ENCODE results near the gene SULT4A1. TPM values are rescaled to one million over a fixed set of nuclear protein-coding genes. Genes with fewer than 3 reads are reported as not detected.

SULT4A1 gene
- total and polyA plus RNA-seq, 2 of the 8 experiments (the other 6 are each of a cell fraction or from before 2014, with no cell fraction given): 9.1 to 11.8 TPM

- Histone ChIP-seq H3K23me2 (ENCODE audit: low read depth, low read length) (no peaks in the 10 kb centered on the region), H3K14ac (ENCODE audit: insufficient read length) (no peak overlapping the region), H3K4me1 (replicated peaks in 1 of 4; ENCODE audit: control insufficient read depth in 3 of 4, insufficient read depth in 4 of 4, low read length in 3 of 4) (peaks cover 0 to 2% (median 0%) of the 10 kb centered on the region in 4 experiments; a peak in 1 of 7 replicates), H2BK120ac (replicated peaks; ENCODE audit: low read depth, low read length) (no peak overlapping the region), H3K36me3 (ENCODE audit: control insufficient read depth in 2 of 4, insufficient read depth in 4 of 4, low read length in 3 of 4) (no peaks in the 10 kb centered on the region), H3K27me3 (replicated peaks in 1 of 4; ENCODE audit: control insufficient read depth in 3 of 4, extremely low read depth in 1 of 4, insufficient read depth in 3 of 4, low read length in 3 of 4) (no peaks in the 10 kb centered on the region), H3K9ac (replicated peaks in 1 of 4; ENCODE audit: extremely low read depth in 1 of 4, low read depth in 3 of 4, low read length in 3 of 4) (no peak overlapping the region), H3K23ac (ENCODE audit: insufficient read length) (no peak overlapping the region), H3K4me2 (ENCODE audit: insufficient read depth in 1 of 2, low read depth in 2 of 2, low read length in 2 of 2) (no peak overlapping the region), H2AFZ (ENCODE audit: low read length) (no peak overlapping the region), H2BK15ac (ENCODE audit: low read length) (no peak overlapping the region), H3K27ac (ENCODE audit: low read depth, low read length) (no peak overlapping the region), H2BK20ac (ENCODE audit: low read length) (no peak overlapping the region), H4K91ac (replicated peaks; ENCODE audit: insufficient read length, low read length) (no peak overlapping the region), H2AK5ac (ENCODE audit: low read depth, low read length) (no peak overlapping the region), H3K56ac (replicated peaks; ENCODE audit: insufficient read length, low read depth, low read length) (no peak overlapping the region), H3K18ac (ENCODE audit: extremely low read depth, low read length) (no peak overlapping the region), H3K79me2 (ENCODE audit: control insufficient read depth in 1 of 2, insufficient read depth in 2 of 2, low read length in 2 of 2) (no peaks in the 10 kb centered on the region), H3K4me3 (ENCODE audit: extremely low read depth in 1 of 4, insufficient read depth in 2 of 4, low read depth in 3 of 4, low read length in 4 of 4) (no peak overlapping the region), H4K20me1 (replicated peaks in 1 of 2; ENCODE audit: control insufficient read depth in 1 of 2, insufficient read depth in 2 of 2, low read length in 2 of 2) (peaks cover 0 to 2% of the 10 kb centered on the region in 2 experiments), H4K8ac (ENCODE audit: extremely low read depth, insufficient read depth, low read length) (no peak overlapping the region), H4K5ac (ENCODE audit: insufficient read length, low read depth, low read length) (no peak overlapping the region), H2BK5ac (ENCODE audit: low read depth, low read length) (no peak overlapping the region), H3K4ac (replicated peaks; ENCODE audit: insufficient read length, low read depth, low read length) (no peak overlapping the region), H2BK12ac (ENCODE audit: low read depth, low read length) (no peak overlapping the region), H3K79me1 (ENCODE audit: low read depth, low read length) (no peaks in the 10 kb centered on the region), H3K9me3 (ENCODE audit: insufficient read depth in 2 of 2, low read depth in 1 of 2, low read length in 1 of 2) (peaks cover 0 to 3% of the 10 kb centered on the region in 2 experiments; a peak in 2 of 4 replicates)
- FAIRE-seq (no peak), DNase-seq (ENCODE audit: low read depth in 1 of 2, low spot score in 2 of 2) (no peak)
- POLR2A ChIA-PET (ENCODE audit: partially characterized antibody): interaction anchor here (0.8 to 2.4 kb wide), 3 partner anchors 9 to 17 kb away, joined by 3 to 7 read pairs (median 3); no protein-coding TSS in a partner anchor
- CTCF ChIA-PET (ENCODE audit: partially characterized antibody): interaction anchor here (0.6 to 1.0 kb wide), 7 partner anchors 8 to 361 kb away, joined by 3 to 5 read pairs (median 3); no protein-coding TSS in a partner anchor
- 91% methylated on average over 5 of the region's 5 CpGs; no CpG with 5 or more reads in 1 of the 2 experiments for WGBS, 2 experiments (ENCODE audit: extremely low coverage in 1 of 2, insufficient coverage in 1 of 2, insufficient read length in 1 of 2, insufficient replicate concordance in 2 of 2, low coverage in 1 of 2, low lambda C conversion rate in 2 of 2, missing lambda C conversion rate in 1 of 2)
- no peak for TF ChIP-seq SIRT6 (IDR thresholded peaks at IDR 0.05; ENCODE audit: low read length)
Observed at GRCh38 chr22:43876866-43877509, 14.7 kb upstream of the SULT4A1 start.
